Esophagus squamous epithelium (tissue), 5 donors: ENCODE measurements around the gene WDR46. TPM values are rescaled to one million over a fixed set of nuclear protein-coding genes. Genes with fewer than 3 reads are reported as not detected.
A peak's percentile ranks its signal among the peaks of the same experiment; 100 is the strongest.

Source experiments
- DNase-seq: peaks from one replicate; lab custom pipeline; 2025; lab: John Stamatoyannopoulos, UW
- H3K27ac ChIP-seq, 4 donors: fragments of 200-600 bp; sonication (generic); one replicate each; pipeline ENCODE4 v1.5.1; 2016 to 2019; ENCODE audit warnings: mild to moderate bottlenecking in 1 of 4
- H3K27me3 ChIP-seq, 4 donors: fragments of 200-600 bp; sonication (generic); 1 replicate in 3 of 4; 2 replicates in 1 of 4; pipeline versions ENCODE4 v1.5.1 to v1.6.0; 2017 to 2021; ENCODE audit warnings: antibody characterized with exemption in 1 of 4
- H3K36me3 ChIP-seq, 3 donors: fragments of 200-600 bp; sonication (generic); one replicate each; pipeline ENCODE4 v1.5.1; 2016 to 2019
- H3K4me1 ChIP-seq, 3 donors: fragments of 200-600 bp; sonication (generic); one replicate each; pipeline ENCODE4 v1.5.1; 2017 to 2019
- H3K4me3 ChIP-seq, 4 donors: fragments of 200-600 bp; sonication (generic); 1 replicate in 3 of 4; 2 replicates in 1 of 4; pipeline ENCODE4 v1.5.1; 2016 to 2019; ENCODE audit warnings: mild to moderate bottlenecking in 2 of 4, moderate library complexity in 1 of 4
- H3K9me3 ChIP-seq, 3 donors: fragments of 200-600 bp; sonication (generic); one replicate each; pipeline ENCODE4 v1.5.1; 2016 to 2019
- CTCF ChIP-seq, 6 experiments: fragments of 450-650 bp in 4 of 6; fragments of 200-600 bp in 2 of 6; sonication (generic) in 2 of 6; IDR thresholded peaks; one replicate each; pipeline ENCODE4 v1.5.1; 2016 to 2019; ENCODE audit warnings: antibody characterized with exemption in 6 of 6, mild to moderate bottlenecking in 4 of 6, moderate library complexity in 4 of 6
- POLR2A ChIP-seq, 4 donors: fragments of 450-650 bp; IDR thresholded peaks; one replicate each; pipeline ENCODE4 v1.6.1; 2017; ENCODE audit warnings: antibody characterized with exemption in 4 of 4, mild to moderate bottlenecking in 4 of 4, moderate library complexity in 3 of 4
- WGBS, 2 donors: methylation state at CpG; one replicate each; pipeline ENCODE4 v1.1.5; 2018; 5-methylcytosine and 5-hydroxymethylcytosine counted together
- intact Hi-C: fragments of 100-400 bp; cut with DNase I; formaldehyde crosslinking; loops from one replicate; pipeline ENCODE4 v1.15.0; 2022
- total RNA-seq, 4 donors: library from RNA; depleted of rRNA; stranded (reverse); fragments of >200 nt; gene quantifications; one replicate each; pipeline ENCODE4 v1.1.0, GENCODE V29; 2016
- donor health status: DM: yes; HTN: yes; CAD: no.

Gene WDR46
- total RNA-seq, 4 donors from 2014 or later: 30.0 to 62.3 (median 55.6) TPM

GRCh38 chr6:33313709-33314514 lies 24.9 kb upstream of the WDR46 start, which contains the start of gene TAPBP:
TAPBP (minus strand) TSS chr6:33314078; CDS start chr6:33314041, 37 bp downstream.
- intact Hi-C loops: no loop called here
- H3K4me3 ChIP-seq: peak within 1 kb of the TSS; percentile 72 to 81 (median 76)
- no peaks in the 10 kb centered on the region for H3K9me3 ChIP-seq
- no peaks in the 10 kb centered on the region for H3K27me3 ChIP-seq
- H3K36me3 ChIP-seq: peaks cover 0 to 38% (median 1%) of the 10 kb centered on the region in 3 donors
- peak within 1 kb of the TSS; percentile 91 to 99 (median 98) for H3K27ac ChIP-seq
- H3K4me1 ChIP-seq: peaks cover 26 to 78% (median 52%) of the 10 kb centered on the region in 3 donors
- no peak for DNase-seq
- TF ChIP-seq CTCF (IDR thresholded peaks at IDR 0.05): no peak
- TF ChIP-seq POLR2A (IDR thresholded peaks at IDR 0.05): peak in 3 of 4 donors; percentile 15 to 68 (median 60)
- 0% methylated on average over 10 to 20 of the region's 47 CpGs for WGBS, 2 donors

- peak overlapping the region; percentile 91 to 99 (median 98) for H3K27ac ChIP-seq
- WGBS, 2 donors: 0 to 1% methylated on average over 14 to 16 of the region's 33 CpGs
- no peaks in the 10 kb centered on the region for H3K9me3 ChIP-seq
- no peaks in the 10 kb centered on the region for H3K27me3 ChIP-seq
- TF ChIP-seq CTCF (IDR thresholded peaks at IDR 0.05) (no peak), POLR2A (IDR thresholded peaks at IDR 0.05) (no peak)
- H3K4me3 ChIP-seq: peak overlapping the region; percentile 72 to 81 (median 76)
- DNase-seq: no peak
- H3K4me1 ChIP-seq: peaks cover 26 to 71% (median 45%) of the 10 kb centered on the region in 3 donors
- peaks cover 0 to 41% (median 0%) of the 10 kb centered on the region in 3 donors for H3K36me3 ChIP-seq
- intact Hi-C loops: no loop called here
Measured at GRCh38 chr6:33313105-33313708, 24.2 kb upstream of the WDR46 start.

GRCh38 chr6:33312361-33313104 lies 23.5 kb upstream of the WDR46 start:
- Histone ChIP-seq H3K27me3 (no peaks in the 10 kb centered on the region), H3K27ac (peak overlapping the region; percentile 91 to 99 (median 98)), H3K36me3 (peaks cover 0 to 44% (median 0%) of the 10 kb centered on the region in 3 donors), H3K4me1 (peaks cover 26 to 69% (median 44%) of the 10 kb centered on the region in 3 donors), H3K9me3 (no peaks in the 10 kb centered on the region), H3K4me3 (peak overlapping the region; percentile 72 to 81 (median 76))
- DNase-seq: no peak
- intact Hi-C loops: no loop called here
- peak in 1 of 4 donors; percentile 43 for TF ChIP-seq POLR2A (IDR thresholded peaks at IDR 0.05)
- no peak for TF ChIP-seq CTCF (IDR thresholded peaks at IDR 0.05)
- WGBS, 2 donors: 2 to 13% methylated on average over 12 to 15 of the region's 29 CpGs

- no peaks in the 10 kb centered on the region for H3K27me3 ChIP-seq
- H3K36me3 ChIP-seq: peaks cover 11 to 85% (median 35%) of the 10 kb centered on the region in 3 donors
- TF ChIP-seq CTCF (IDR thresholded peaks at IDR 0.05) (no peak), POLR2A (IDR thresholded peaks at IDR 0.05) (no peak)
- WGBS, 2 donors: 35 to 67% methylated on average over 1 to 2 of the region's 4 CpGs
- no peak overlapping the region for H3K4me3 ChIP-seq
- intact Hi-C loops: no loop called here
- DNase-seq: no peak
- H3K27ac ChIP-seq: no peak overlapping the region
- H3K4me1 ChIP-seq: peaks cover 0 to 49% (median 12%) of the 10 kb centered on the region in 3 donors
- H3K9me3 ChIP-seq: no peaks in the 10 kb centered on the region
Measured at GRCh38 chr6:33306356-33306755, 17.3 kb upstream of the WDR46 start.
